Upper lobe of left lung (tissue), 4 donors: Measurements from ENCODE around the gene METRN.

Experiments
- CTCF ChIP-seq, 6 experiments: fragments of 450-650 bp in 4 of 6; fragments of 200-600 bp in 2 of 6; sonication (generic) in 2 of 6; IDR thresholded peaks; one replicate each; pipeline ENCODE4 v1.5.1; 2016 to 2019; ENCODE audit warnings: antibody characterized with exemption in 6 of 6
- POLR2A ChIP-seq, 4 donors: fragments of 450-650 bp; IDR thresholded peaks; one replicate each; pipeline ENCODE4 v1.5.1; 2016 to 2017; ENCODE audit warnings: antibody characterized with exemption in 4 of 4, mild to moderate bottlenecking in 2 of 4

GRCh38 chr16:693364-693763, 21.6 kb upstream of the METRN start:
- TF ChIP-seq POLR2A (IDR thresholded peaks at IDR 0.05) (no peak), CTCF (IDR thresholded peaks at IDR 0.05) (no peak)
